ENCODE measurements around the gene MAPK12. TPM values are rescaled to one million over a fixed set of nuclear protein-coding genes. Genes with fewer than 3 reads are reported as not detected.

The MAPK12 gene
- total and polyA plus RNA-seq, 9 of the 15 experiments (the other 6 are each of a cell fraction or from before 2014, with no cell fraction given): 0.79 to 71.5 (median 32.8) TPM

DNA sequence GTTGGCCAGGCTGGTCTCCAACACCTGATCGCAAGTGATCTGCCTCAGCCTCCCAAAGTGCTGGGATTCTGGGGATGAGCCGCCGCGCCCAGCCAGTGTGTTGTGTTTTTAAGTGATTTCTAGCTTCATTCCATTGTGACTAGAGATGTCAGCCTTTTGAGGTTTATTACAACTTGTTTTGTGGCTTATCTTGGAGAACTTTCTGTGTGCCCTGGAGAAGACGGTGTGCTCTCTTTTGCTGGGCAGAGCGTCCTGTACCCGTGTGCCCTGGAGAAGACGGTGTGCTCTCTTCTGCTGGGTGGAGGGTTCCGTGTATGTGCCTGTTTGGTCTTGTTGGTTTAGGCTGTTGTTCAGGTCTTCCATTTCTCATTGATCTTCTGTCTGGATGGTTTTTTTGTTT lies 48.2 kb downstream of the MAPK12 start (continued):
- TF ChIP-seq, protein P1, sequence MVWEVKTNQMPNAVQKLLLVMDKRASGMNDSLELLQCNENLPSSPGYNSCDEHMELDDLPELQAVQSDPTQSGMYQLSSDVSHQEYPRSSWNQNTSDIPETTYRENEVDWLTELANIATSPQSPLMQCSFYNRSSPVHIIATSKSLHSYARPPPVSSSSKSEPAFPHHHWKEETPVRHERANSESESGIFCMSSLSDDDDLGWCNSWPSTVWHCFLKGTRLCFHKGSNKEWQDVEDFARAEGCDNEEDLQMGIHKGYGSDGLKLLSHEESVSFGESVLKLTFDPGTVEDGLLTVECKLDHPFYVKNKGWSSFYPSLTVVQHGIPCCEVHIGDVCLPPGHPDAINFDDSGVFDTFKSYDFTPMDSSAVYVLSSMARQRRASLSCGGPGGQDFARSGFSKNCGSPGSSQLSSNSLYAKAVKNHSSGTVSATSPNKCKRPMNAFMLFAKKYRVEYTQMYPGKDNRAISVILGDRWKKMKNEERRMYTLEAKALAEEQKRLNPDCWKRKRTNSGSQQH (CRISPR knock-in tag; IDR thresholded peaks at IDR 0.05): no peak
- no peak for TF ChIP-seq MEIS2 (IDR thresholded peaks at IDR 0.05; ENCODE audit: partially characterized antibody)
- no peak for TF ChIP-seq MEF2A (IDR thresholded peaks at IDR 0.05; ENCODE audit: control insufficient read depth, low read depth, low read length)
- TF ChIP-seq, protein P2, sequence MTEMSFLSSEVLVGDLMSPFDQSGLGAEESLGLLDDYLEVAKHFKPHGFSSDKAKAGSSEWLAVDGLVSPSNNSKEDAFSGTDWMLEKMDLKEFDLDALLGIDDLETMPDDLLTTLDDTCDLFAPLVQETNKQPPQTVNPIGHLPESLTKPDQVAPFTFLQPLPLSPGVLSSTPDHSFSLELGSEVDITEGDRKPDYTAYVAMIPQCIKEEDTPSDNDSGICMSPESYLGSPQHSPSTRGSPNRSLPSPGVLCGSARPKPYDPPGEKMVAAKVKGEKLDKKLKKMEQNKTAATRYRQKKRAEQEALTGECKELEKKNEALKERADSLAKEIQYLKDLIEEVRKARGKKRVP (CRISPR knock-in tag; IDR thresholded peaks at IDR 0.05): no peak
- no peak for TF ChIP-seq ILK (tag; IDR thresholded peaks at IDR 0.05; ENCODE audit: borderline replicate concordance, low read depth)
- TF ChIP-seq ZNF253 (CRISPR knock-in tag; conservative IDR thresholded peaks at IDR 0.05): no peak

DNA sequence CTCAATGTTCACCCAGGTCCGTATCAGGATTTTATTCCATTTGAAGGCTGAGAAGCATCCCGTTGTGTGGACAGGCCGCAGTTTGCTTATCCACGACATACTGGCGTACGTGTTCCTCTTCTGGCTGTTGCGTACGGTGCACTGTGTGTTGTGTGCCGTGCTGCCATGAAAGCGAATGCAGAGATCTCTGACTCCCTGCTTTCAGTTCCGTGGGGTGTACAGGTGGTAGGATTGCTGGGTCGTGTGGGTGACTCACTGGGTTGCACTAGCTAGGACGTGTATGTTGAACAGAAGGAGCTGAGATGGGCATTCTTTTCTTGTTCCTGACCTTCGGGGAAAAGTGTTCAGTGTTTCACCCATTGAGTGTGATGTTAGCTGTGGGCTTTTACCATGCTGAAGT lies 50.3 kb downstream of the MAPK12 start:
- Histone ChIP-seq H4K20me1 (replicated peaks; ENCODE audit: control insufficient read depth, insufficient read depth, low read length) (0 out of 2 replicates have a peak, but pooled peaks cover 3% of the 10 kb centered on the region), H3K9me1 (ENCODE audit: control insufficient read depth, insufficient read depth, low read length) (no peaks in the 10 kb centered on the region), H3K9ac (ENCODE audit: insufficient read depth in 1 of 2, low read depth in 2 of 2, low read length in 2 of 2) (no peak overlapping the region), H2AFZ (ENCODE audit: low read depth, low read length) (no peak overlapping the region), H3K36me3 (ENCODE audit: control insufficient read depth, insufficient read depth, low read length) (peaks cover 66% of the 10 kb centered on the region), H3K4me3 (no peak overlapping the region), H3K9me3 (replicated peaks; ENCODE audit: control insufficient read depth, insufficient read depth, low read depth, low read length) (0 out of 2 replicates have a peak, but pooled peaks cover 2% of the 10 kb centered on the region), H3K4me1 (replicated peaks in 1 of 2; ENCODE audit: control insufficient read depth in 2 of 2, insufficient read depth in 2 of 2, low read length in 2 of 2) (peaks cover 0 to 30% of the 10 kb centered on the region in 2 experiments; a peak in 2 of 5 replicates), H3K27me3 (ENCODE audit: control insufficient read depth in 2 of 2, insufficient read depth in 2 of 2, low read length in 2 of 2) (no peaks in the 10 kb centered on the region), H3K79me2 (ENCODE audit: control insufficient read depth, insufficient read depth, low read length) (peaks cover 13% of the 10 kb centered on the region; the same call in 2 of the 3 replicates), H3K4me2 (ENCODE audit: insufficient read depth, low read length) (no peak overlapping the region), H3K27ac (ENCODE audit: extremely low read depth, low read depth, low read length) (no peak overlapping the region)
- 93% methylated on average over 13 of the region's 14 CpGs for WGBS (ENCODE audit: insufficient coverage, low coverage, missing lambda C conversion rate)
- CTCF ChIA-PET (ENCODE audit: low intra/inter-chr PET ratio): no interaction called here
- DNase-seq (ENCODE audit: extremely low read depth in 1 of 4, low spot score in 3 of 4) (no peak), ATAC-seq (no peak), FAIRE-seq (no peak)
- in situ Hi-C loops (cut with MboI) (loop anchor here (5.0 kb wide), 1 partner anchor 69 kb away; no protein-coding TSS in a partner anchor), intact Hi-C loops (cut with micrococcal nuclease) (no loop called here)
- no TSS peak for BruUV-seq (replicated peaks)
- POLR2A ChIA-PET: no interaction called here
- no peak for TF ChIP-seq SMARCA5 (IDR thresholded peaks at IDR 0.05)
- no peak for TF ChIP-seq CXXC5 (CRISPR knock-in tag; IDR thresholded peaks at IDR 0.05)
- TF ChIP-seq, protein P3, sequence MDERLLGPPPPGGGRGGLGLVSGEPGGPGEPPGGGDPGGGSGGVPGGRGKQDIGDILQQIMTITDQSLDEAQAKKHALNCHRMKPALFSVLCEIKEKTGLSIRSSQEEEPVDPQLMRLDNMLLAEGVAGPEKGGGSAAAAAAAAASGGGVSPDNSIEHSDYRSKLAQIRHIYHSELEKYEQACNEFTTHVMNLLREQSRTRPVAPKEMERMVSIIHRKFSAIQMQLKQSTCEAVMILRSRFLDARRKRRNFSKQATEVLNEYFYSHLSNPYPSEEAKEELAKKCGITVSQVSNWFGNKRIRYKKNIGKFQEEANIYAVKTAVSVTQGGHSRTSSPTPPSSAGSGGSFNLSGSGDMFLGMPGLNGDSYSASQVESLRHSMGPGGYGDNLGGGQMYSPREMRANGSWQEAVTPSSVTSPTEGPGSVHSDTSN (CRISPR knock-in tag; IDR thresholded peaks at IDR 0.05; ENCODE audit: low read depth): no peak
- TF ChIP-seq, protein P3 (tag; conservative IDR thresholded peaks at IDR 0.05; ENCODE audit: low read depth): no peak
- TF ChIP-seq CBX1 (IDR thresholded peaks at IDR 0.05; ENCODE audit: low read depth): no peak
- TF ChIP-seq ZNF146 (CRISPR knock-in tag; IDR thresholded peaks at IDR 0.05; ENCODE audit: unreplicated experiment): no peak
- no peak for TF ChIP-seq ZNF134 (CRISPR knock-in tag; conservative IDR thresholded peaks at IDR 0.05)
- no peak for TF ChIP-seq FOXK1 (CRISPR knock-in tag; IDR thresholded peaks at IDR 0.05; ENCODE audit: borderline replicate concordance)
- TF ChIP-seq BMI1 (IDR thresholded peaks at IDR 0.05; ENCODE audit: low read length): no peak
- TF ChIP-seq NUFIP1 (IDR thresholded peaks at IDR 0.05; ENCODE audit: partially characterized antibody): no peak
- TF ChIP-seq CHD4 (IDR thresholded peaks at IDR 0.05; ENCODE audit: insufficient read depth, insufficient replicate concordance, low read depth, low read length, poor library complexity, severe bottlenecking): no peak
